Stimulated activated CD8-positive, alpha-beta memory T cell treated with anti-CD3 and anti-CD28 coated beads, Interleukin-15, amount 100 ng/mL, for 1 hour (primary cell): ENCODE data around the gene IGDCC3.

Experiments
- DNase-seq: peaks from one replicate; pipeline ENCODE4 v3.0.0-alpha.2; 2020; ENCODE audit warnings: low read depth

IGDCC3 gene

DNA sequence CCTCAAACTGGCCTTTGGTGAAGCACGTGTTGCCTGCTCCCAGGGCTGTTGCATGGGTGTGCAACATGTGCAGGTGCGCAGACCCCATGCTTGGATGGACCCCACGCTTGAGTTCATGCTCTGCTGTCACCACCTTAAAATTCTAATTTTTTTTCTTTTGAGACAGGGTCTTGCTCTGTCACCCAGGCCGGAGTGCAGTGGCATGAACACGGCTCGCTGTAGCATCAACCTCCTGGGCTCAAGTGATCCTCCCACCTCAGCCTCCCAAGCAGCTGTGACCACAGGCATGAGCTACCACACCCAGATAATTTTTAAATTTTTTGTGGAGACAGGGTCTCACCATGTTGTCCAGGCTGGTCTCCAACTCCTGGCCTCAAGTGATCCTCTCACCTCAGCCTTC, 9.1 kb upstream of the IGDCC3 start:
- DNase-seq = no peak

DNA sequence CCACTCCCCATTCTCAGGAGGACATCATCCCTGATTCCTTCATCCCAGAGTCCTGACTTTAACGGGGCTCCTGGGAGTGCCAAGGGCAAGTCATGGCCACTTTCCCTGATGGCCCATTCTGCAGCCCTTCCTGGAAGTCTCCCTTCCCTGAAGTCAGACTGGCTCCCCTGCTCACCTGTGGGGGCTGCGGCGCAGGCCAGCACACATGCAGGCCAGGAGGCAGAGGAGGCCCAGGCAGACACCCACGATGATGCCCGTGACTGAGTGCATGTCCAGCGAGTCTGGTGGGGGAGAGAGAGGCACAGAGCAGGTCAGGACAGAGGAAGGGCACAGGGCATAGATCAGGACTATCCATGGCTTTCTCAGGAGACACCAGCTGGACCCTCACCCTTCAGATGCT, 8.6 kb upstream of the IGDCC3 start:
- no peak for DNase-seq

DNA sequence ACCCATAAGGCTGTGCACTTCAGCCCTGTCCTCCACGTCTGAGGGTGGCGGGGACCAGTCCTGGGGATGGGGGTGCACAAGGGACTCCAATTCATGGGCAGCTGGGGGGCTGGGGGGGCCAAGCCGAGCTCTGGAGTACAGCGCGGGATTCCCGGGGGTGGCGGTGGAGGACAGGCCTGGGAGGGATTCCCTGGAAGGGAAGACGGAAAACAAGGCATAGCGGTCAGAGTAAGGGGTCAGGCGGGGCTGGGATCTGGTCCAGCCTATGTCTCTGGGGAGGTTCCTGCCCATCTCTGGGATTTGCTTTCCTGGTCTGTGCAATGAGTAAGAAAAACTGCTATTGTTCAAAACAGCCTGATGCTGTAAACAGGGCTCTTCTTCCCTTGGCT, 8.1 kb upstream of the IGDCC3 start:
- DNase-seq = no peak

DNA sequence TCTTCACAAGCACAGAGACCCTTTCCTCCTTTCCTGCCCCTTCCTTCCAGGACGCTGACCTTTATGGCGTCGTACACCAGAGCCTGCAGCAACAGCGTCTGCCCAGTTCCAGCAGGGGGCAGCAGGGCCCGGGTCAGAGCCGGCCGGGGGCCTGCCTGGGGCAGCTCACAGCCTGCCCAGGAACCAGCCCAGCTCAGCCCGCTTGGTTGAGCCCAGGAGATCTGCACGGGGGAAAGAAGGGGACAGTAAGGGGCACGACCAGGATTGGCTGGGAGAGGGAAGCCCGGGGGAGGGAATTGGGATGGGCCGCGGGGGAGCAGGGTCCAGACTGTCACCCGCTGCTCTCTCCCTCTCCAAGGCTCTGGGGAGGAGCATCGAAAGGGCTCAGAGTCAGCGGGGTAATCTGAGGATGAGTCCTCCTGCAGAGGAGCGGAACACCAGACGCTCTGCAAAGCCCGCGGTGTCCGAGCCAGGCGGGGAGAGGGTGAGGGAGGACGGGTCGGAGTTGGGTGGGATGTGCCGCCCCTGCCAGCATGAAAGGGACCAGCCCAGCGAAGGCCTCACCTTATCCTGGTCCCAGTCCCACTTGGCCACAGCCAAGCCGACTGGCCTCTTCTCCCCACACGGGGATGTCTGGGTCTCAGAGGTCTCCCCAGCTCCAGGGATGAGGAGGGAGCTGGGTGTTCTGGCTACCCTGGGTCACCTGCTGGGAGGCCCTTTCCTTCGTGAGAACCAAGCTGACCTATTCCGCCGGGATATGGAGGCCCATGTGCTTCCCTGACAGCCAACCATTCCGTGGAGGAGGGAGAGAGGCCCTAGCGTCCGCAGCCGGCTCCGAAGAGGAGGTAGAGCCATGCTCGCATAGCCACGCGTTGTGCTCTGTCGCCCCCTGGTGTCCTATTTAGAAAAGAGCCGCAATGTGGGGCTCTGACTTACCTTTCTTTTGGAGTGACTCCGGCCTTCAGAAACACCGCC, 7.4 kb upstream of the IGDCC3 start:
- peak; percentile 70 for DNase-seq

DNA sequence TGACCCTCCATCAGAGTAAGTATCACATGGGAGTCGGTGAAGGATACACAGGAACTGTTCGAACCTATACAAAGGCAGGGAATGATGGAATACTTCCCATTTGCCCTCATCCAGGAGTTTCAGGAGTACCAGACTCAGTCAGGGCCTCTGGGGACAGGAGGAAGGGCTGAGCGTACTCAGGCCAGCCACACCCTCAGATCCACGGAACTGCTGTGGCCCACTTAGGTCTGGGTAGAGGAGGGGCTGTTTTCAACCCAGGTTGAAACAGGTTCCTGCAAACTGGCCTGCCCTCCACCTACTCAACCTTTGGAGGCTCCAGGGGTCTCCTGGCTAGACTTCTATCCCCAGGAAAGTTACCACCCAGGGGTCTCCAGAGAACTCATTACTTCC, 6.7 kb upstream of the IGDCC3 start:
- DNase-seq = no peak

DNA sequence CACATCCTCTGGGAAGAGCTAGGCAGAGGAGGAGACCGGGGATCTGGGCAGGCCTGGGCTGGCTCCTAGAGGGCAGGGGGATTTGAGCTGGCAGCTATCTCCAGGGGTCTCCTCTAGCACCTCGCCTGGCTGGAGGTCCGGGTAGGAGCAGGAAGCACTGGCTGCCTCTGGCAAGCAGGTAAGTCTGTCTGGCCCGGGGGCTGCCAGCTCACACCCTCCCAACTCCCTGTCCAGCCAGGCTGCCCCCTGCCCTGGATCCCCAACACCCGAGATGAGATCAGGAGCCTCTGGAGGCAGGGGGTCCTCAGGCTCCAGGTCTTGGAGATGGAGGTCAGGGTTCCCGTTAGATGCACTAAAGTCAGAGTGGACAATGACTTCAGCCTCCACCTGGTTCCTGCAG, 6.2 kb upstream of the IGDCC3 start:
- no peak for DNase-seq

DNA sequence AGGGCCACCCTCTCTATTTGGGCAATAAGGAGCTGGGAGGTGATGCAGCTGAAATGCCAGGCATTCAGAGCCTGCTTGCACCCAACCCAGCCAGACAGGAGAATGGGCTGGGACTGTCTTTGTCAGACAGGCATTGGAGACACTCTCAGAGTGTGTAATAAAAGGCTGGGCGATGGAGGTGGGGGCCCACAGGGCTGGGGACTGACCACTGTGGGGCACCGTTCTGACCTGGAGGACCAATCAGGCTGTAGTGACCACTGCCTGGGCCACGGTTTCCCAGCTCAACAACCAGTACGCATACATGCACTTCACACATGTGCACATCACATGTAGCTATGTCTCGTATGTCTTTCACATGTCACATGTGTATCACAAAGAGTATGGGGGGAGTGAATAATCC, 5.7 kb upstream of the IGDCC3 start:
- no peak for DNase-seq

DNA sequence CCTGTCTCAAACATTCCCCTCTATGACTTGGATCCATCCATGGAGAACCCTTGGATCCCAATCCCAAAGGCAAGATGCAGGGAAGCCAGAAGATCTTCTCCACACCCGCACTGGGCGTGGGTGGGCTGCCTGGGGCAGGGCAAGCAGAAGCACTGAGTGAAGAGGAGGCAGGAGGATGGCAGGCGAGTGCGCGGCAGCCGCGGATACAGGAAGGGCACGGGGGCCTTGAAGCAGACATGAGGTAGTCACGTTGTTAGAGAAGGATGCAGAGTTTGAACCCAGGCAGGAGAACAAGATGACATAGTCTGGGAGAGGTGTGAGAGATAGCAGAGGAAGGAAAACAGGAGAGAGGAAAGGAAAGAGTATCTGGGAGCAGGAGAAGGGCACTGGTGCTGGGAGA, 5.1 kb upstream of the IGDCC3 start:
- no peak for DNase-seq

DNA sequence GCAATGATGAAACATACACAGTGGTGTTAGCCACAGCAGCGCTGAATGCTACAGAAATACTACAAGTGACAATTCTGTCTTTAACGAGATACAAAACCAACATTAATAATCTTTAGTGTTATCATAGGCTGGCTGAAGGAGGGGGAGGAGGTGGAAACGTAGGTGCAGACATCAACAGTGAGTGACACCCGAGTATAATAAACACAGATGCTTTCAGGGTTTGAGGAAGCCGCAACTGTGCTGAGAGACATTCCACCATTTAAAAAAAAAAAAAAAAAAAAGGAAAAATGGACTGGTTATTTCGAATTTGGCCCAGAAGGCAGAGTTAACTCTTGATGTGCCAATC, 4.3 kb upstream of the IGDCC3 start:
- DNase-seq = no peak

DNA sequence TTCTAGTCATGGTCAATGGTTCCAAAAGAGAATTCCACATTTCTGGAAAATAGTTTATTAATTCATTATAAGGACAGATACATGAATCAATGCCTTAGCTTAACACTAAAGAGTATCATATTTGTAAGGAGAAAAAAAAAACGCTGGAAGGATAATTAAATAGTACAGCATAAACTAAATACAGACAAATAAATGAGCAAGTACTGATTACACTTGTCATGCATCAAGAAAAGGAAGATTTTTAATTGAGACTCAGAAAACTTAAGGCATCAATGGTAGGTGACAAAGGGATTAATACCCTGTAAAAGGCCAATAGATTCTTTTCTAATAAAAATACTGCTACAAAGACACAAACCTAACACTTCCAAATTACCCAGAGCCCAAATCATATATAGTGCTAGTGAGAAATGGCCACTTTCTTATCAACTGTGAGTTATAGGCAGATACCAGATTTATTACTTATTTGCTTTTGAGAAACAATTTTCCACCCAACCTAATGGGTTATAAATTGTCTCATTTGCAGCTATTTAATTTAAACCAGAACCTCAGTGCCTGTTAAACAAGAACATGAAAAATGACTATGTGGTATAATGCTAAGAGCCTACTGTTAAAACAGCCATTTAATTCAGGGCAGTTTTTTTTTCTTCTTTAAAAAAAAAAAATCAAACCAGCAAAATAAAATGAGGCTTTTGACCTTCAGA, 3.8 kb upstream of the IGDCC3 start:
- DNase-seq = no peak

DNA sequence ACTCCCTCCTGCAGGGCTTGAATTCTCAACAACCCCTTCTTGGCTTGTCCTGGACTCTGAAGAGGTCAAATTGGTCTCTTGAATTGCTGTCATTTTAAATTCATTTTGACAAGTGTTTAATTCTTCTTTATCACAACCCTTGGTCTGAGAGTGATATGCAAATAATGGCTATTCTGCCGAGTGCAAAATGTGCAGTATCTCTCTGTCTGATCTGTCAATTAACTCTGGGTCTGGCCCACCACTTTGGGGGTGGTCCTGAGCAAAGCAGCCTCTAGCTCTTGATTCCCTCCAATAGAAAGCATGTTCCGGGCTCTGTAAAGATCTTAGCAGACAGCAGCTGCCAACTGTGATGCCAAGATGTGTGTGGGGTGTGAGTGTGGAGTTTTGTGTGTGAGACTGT, 2.2 kb upstream of the IGDCC3 start:
- no peak for DNase-seq

DNA sequence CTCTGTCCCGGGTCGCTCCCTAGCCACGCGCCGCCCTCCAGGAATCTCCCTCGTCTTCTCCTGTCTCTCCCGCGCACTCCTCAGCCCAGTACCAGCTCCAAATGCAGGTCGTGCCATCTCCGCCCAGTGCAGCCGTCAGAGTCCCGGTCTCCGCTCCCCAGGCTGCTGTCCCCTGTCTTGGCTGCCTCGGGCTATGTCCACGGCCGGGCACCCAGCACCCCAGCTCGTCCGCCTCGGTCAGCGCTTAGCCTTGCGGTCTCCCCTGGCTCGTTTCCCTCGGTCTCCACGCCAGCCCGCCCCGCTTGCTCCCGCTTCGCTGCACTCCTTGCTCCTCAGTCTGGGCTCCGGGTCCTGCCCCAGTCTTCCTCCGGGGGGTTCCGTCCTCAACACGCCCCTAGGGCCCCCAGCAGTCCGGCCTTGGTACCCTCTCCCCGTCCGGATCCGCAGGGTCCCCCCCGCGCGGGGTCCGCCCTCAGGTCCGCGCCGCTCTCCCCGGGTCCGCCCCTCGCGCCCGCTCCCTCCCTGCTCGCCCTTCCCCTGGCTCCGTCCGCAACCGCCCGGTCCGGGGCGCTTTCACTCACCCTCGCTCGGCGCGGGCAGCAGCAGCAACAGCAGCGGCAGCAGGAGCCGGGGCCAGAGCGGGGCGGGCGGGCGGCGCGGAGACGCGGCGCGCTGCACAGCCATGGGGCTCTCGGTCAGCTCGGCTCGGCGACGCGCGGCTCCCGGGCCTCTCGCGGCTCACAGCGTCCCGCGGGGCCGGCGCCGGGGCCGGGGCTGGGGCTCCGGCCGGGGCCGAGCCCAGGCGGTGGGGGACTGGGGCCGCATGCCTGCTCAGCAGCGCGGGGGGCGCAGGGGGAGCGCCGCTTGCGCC, 462 bp downstream of the IGDCC3 start:
- no peak for DNase-seq

DNA sequence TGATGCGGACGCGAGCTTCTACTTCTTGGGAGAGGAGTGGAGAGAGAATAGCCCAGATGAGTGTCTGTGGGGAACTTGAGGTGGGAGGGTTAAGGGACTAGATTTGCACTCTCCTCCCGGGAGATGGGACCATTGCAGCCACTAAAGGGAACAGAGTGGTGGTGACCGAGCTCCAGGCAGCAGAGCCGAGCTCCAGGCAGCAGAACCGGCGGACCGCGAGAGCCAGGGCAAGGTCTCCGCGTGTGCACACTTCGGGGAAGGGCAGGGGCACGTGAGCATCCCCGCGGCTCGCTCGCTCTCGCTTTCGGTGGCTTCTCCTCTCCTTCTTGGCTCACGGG, 1.1 kb downstream of the IGDCC3 start:
- no peak for DNase-seq

DNA sequence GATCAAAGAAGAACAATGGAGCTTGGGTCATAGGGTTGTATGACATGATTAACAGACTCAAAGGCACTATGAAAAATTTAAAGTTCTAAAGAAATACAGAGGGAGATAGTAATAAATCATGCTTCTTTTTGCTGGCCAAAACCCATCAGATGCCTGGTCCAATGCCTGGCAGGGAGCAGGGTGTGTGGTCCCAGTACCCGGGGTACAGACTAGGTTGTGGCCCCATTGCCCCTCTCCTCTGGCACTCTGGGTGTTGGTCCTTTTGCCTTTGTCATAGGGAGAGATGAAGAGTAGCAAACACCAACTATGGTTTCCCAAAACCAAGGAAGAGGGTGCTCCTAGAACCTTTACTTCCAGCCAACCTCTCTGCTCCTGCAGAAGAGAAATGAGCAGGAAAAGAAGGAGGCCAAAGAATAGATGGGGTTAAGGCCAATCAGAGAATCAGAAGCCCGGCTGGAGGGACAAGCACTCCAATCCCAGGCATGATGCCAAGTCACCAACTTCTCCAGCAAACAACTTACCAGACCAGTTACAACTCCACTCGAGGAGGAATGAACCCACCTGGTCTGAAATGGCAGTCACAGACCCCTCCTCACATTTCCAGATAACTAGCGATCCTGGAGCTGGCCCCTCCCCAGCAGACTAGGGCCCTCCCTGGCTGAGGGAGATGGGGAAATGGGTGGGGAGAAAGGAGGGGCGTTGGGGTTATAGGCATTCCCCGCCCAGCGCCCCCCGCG, 1.8 kb downstream of the IGDCC3 start:
- DNase-seq = no peak

DNA sequence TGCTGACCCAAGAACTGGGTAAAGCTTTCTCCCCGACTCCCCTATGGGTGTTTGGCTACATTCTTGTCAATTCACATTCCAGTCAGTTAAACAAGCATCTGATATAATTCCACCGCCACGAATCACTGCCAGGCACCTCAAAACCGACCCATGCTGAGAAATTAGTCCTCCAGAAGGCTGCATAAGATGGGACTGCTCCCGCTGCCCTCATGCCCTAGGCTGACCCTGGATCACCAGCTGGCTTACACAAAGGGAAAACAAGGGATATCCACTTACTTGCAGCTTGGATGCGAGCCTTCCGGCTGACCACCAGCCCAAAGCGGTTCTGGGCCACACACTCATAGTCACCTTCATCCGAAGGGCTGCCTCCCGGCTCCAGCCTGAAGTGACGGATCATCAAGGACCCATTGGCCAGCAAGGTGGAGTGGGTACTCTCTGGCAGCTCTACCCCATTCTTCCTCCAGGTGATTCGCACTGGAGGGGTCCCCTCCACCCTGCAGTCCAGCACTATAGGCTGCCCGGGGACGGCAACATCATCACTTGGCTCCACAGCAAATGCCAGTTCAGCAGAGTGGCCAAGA, 2.9 kb downstream of the IGDCC3 start:
- DNase-seq = no peak

DNA sequence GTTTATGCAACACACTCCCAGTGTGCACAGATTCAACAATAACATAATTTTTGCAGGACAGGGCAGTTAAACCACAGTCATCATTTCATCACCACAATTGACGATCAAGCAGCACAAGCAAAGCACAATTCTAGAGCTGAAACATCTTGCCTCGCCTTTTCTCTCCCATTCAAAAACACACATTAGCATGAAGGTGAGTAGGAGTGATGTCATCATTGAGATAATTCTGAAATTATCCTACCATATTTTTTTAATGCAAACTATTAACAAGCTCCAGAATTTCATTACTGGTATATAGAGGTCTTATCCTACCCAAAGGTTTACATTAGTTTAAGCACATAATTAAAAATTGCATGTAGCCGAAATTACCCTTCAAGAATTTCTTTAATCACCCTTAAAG, 3.5 kb downstream of the IGDCC3 start:
- DNase-seq = no peak

DNA sequence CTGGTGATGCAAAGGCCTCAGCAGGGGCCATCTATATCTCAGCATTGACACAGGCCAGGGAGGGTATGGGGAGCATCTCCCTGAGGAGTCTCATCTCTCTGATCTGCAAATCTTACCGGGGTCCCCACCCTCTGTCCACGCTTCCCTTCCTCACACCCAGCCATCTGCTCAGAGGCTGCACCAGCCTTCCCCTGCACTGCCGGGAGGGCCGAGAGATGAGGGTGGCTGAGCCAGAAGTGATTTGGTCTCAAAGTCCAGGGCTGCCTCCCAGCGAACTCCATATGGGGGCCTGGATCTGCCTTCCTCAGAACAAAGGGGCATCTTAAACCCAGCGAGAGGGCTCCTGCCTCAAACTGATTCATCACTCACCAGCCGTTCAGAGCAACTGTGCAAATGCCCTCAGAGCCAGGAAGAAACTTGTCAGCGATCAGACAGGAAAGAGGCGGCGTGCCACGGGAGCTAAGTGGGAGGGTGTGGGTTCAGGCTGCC, 4.6 kb downstream of the IGDCC3 start:
- no peak for DNase-seq

DNA sequence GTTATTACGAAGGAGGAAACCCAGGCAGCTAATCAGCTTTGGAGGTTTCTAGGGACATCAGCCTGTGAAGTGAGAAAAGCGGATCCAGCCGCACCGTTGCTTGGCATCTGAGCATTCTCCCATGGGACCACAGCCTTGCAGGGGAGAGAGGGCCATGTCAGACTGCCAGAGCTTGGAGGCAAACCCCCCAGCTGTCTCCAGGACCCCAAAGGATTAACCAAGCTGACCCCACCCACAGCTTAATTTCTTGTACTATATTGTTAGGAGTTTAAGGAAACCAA, 5.1 kb downstream of the IGDCC3 start:
- DNase-seq = no peak

DNA sequence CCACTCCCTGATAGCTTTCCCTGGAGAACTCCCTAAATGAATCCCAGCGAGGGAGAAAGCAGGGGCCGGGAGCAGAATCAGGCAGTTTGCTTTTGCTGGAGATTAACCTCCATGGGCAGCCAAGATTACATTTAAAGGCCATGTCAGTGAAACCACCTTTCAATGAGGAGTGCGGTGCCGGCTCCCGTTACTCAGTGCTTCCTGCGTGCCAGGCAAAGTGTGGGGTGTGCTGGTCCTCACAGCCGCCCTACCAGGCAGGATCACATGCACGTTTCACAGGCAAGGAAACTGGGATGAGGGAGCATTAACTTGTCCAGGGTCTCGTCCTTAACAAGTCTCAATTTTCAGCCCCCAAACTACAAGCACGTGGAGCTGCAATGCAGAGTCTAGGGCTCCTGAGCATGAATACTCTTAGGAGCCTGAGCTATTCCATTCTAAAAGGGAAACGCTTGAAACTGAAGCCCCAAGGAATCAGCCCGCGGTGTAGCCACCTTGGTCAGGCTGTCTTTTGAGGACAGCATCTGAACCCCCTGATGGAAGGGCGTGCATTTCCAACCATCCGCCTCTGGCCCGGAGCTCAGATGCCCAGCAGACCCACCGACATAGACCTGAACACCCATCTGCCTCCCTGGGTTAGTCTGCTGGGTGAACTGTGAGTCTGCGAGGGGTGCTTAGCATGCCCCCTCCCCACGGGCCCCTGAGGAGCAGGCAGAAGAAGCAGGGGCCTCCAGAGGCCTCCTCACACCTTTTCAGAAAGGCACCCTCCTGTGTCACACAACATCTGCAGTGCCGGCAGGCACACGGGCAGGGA, 5.6 kb downstream of the IGDCC3 start:
- DNase-seq = no peak

DNA sequence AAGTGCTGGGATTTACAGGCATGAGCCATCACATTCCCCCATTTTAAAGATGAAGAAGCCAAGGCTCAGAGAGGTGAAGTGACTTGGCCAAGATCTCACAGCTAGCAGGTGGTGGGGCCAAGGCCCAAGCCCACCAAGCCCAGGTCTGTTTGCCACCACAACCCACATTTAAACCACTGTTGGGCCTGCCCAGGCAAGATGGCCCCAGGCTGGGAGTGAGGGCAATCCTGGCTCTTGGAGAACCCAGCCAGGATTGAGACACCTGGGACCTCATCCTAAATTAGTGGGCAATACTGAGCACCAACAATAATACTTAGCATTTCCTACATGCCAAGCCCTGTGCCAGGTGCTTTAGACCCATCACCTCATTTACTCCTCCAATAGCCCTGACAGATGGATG, 6.9 kb downstream of the IGDCC3 start:
- no peak for DNase-seq

DNA sequence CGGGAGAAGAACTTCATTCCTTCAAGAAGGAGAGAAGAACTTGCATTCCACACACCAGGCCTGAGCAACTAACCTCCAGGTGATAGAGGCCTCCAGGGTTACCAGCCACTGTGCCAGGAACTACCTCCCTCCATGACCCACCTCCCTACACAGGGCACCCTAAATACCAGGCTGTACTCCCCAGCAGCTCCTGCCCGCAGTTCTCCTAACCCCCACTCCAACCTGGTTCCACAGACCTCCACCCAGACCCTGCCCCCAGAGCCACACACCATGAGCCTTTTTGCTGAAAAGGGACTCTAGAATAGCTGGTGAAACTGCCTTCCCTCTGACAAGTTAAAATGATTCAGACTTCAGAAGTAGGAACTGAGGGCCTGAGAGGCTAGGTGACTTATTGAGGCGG, 8.2 kb downstream of the IGDCC3 start:
- no peak for DNase-seq
